AG04449 (cell line): ENCODE data around the gene KL.

ENCODE experiments used
- CTCF ChIA-PET: fragments of 350-600 bp; formaldehyde crosslinking; extraction: SDS; loops from one replicate; lab custom pipeline; 2021; ENCODE audit warnings: antibody characterized with exemption; lab: Yijun Ruan, JAX
- POLR2A ChIA-PET: fragments of 400-600, 350-600 bp; formaldehyde crosslinking; extraction: SDS; loops from one replicate; lab custom pipeline; 2020; ENCODE audit warnings: antibody characterized with exemption, inconsistent platforms; lab: Yijun Ruan, JAX
- DNase-seq: peaks from one replicate; pipeline ENCODE4 v3.0.0-alpha.2; 2010; ENCODE audit warnings: low read depth, low spot score
- H3K4me3 ChIP-seq: 2 replicates; pipeline ENCODE4 v1.5.1; 2011; ENCODE audit warnings: low read depth, mild to moderate bottlenecking, control low read depth, low read length
- CTCF ChIP-seq: IDR thresholded peaks from one replicate; pipeline ENCODE4 v1.5.1; 2011; ENCODE audit warnings: mild to moderate bottlenecking, moderate library complexity, low read length, control low read depth, inconsistent platforms; ENCODE audit not compliant: insufficient read depth; ENCODE audit errors: missing control alignments

The KL gene

GRCh38 chr13:32986552-32986951 is 29.7 kb upstream of the KL start:
- H3K4me3 ChIP-seq: no peak overlapping the region
- DNase-seq: no peak
- no peak for TF ChIP-seq CTCF
- ChIA-PET POLR2A (no interaction called here), CTCF (no interaction called here)

- ChIA-PET POLR2A (no interaction called here), CTCF (no interaction called here)
- no peak for DNase-seq
- no peak overlapping the region for H3K4me3 ChIP-seq
- TF ChIP-seq CTCF: no peak
Observed at GRCh38 chr13:32987462-32987861, 28.8 kb upstream of the KL start.

GRCh38 chr13:32988608-32989289 is 27.5 kb upstream of the KL start:
- POLR2A ChIA-PET: no interaction called here
- no peak overlapping the region for H3K4me3 ChIP-seq
- no peak for TF ChIP-seq CTCF
- CTCF ChIA-PET: no interaction called here
- no peak for DNase-seq

- no peak overlapping the region for H3K4me3 ChIP-seq
- DNase-seq: no peak
- POLR2A ChIA-PET: no interaction called here
- CTCF ChIA-PET: no interaction called here
- TF ChIP-seq CTCF: no peak
Observed at GRCh38 chr13:32989290-32989667, 26.9 kb upstream of the KL start.

- CTCF ChIA-PET: no interaction called here
- TF ChIP-seq CTCF: no peak
- no peak for DNase-seq
- POLR2A ChIA-PET: no interaction called here
- no peak overlapping the region for H3K4me3 ChIP-seq
Observed at GRCh38 chr13:32989942-32990341, 26.3 kb upstream of the KL start.

- POLR2A ChIA-PET: no interaction called here
Observed at GRCh38 chr13:32993145-32993544, 23.1 kb upstream of the KL start.

More at GRCh38 chr13:32993145-32993544, 23.1 kb upstream of the KL start:
- CTCF ChIA-PET: no interaction called here
- H3K4me3 ChIP-seq: no peak overlapping the region
- TF ChIP-seq CTCF: no peak
- no peak for DNase-seq
